Measurements from ENCODE around the gene LGSN.
"Not testable (repeated sequence)": the region's sequence is repeated elsewhere in the genome, so short reads cannot be mapped to it uniquely, and the experiment has no call there.

Gene LGSN

GRCh38 chr6:63245420-63245819, 74.4 kb downstream of the LGSN start:
- no peak for DNase-seq (ENCODE audit: low read depth, low spot score)

- no peak for DNase-seq (ENCODE audit: low read depth, low spot score)
These were observed 83.4 kb downstream of the LGSN start for GRCh38 chr6:63236398-63236817.

- DNase-seq (ENCODE audit: low read depth, low spot score): not testable (repeated sequence)
These were observed 89.3 kb downstream of the LGSN start for GRCh38 chr6:63230511-63230910.

- DNase-seq (ENCODE audit: low read depth, low spot score): not testable (repeated sequence)
These were observed 89.8 kb downstream of the LGSN start for GRCh38 chr6:63230027-63230426.

DNA sequence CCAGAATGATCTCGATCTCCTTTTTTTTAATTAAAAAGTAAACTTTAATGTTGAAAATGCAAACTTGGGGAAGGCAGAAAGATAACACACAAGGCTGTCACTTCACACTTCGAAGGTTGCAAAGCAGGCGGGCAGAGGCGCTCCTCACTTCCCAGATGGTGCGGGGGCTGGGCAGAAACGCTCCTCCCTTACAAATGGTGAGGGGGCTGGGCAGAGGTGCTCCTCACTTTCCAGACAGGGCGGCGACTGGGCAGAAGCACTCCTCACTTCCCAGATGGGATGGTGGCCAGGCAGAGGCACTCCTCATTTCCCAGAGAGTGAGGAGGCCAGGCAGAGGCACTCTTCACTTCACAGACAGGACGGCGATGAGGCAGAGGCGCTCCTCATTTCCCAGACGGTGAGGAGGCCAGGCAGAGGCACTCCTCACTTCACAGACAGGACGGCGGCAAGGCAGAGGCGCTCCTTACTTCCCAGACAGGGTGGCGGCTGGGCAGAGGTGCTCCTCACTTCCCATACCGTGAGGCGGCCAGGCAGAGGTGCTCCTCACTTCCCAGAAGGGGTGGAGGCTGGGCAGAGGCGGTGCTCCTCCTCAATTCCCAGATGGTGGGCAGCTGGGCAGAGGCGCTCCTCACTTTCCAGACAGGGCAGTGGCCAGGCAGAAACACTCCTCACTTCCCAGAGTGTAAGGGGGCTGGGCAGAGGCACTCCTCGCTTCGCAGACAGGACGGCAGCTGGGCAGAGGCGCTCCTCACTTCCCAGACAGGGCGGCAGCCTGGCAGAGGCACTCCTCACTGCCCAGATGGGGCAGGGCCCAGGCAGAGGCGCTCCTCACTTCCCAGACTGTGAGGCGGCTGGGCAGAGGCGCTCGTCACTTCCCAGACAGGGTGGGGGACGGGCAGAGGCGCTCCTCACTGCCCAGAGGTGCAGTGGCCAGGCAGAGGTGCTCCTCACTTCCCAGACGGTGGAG, 91.6 kb downstream of the LGSN start:
- not testable (repeated sequence) for DNase-seq (ENCODE audit: low read depth, low spot score)

- DNase-seq (ENCODE audit: low read depth, low spot score): not testable (repeated sequence)
These were observed 93.8 kb downstream of the LGSN start for GRCh38 chr6:63225987-63226386.
